Measurements from ENCODE around the gene BSDC1. TPM values are rescaled to one million over a fixed set of nuclear protein-coding genes. Genes with fewer than 3 reads are reported as not detected.

The BSDC1 gene
- total RNA-seq, 4 donors from 2014 or later, result 49.4 to 92.1 (median 71.9) TPM

- TF ChIP-seq CTCF (IDR thresholded peaks at IDR 0.05; ENCODE audit: low read depth), result no peak
These were observed 40.2 kb downstream of the BSDC1 start for GRCh38 chr1:32353886-32354570.

GRCh38 chr1:32353431-32353830 lies 40.8 kb downstream of the BSDC1 start:
- TF ChIP-seq CTCF (IDR thresholded peaks at IDR 0.05; ENCODE audit: low read depth), result no peak

- TF ChIP-seq CTCF (IDR thresholded peaks at IDR 0.05; ENCODE audit: low read depth), result no peak
These were observed 41.3 kb downstream of the BSDC1 start for GRCh38 chr1:32352831-32353383.

- TF ChIP-seq CTCF (IDR thresholded peaks at IDR 0.05; ENCODE audit: low read depth), result no peak
These were observed 41.9 kb downstream of the BSDC1 start for GRCh38 chr1:32352239-32352745.

GRCh38 chr1:32351399-32352238 lies 42.6 kb downstream of the BSDC1 start:
- no peak for TF ChIP-seq CTCF (IDR thresholded peaks at IDR 0.05; ENCODE audit: low read depth)

- TF ChIP-seq CTCF (IDR thresholded peaks at IDR 0.05; ENCODE audit: low read depth), result no peak
These were observed 43.3 kb downstream of the BSDC1 start for GRCh38 chr1:32350785-32351398.
